Measurements from ENCODE around the gene SOX5. TPM values are rescaled to one million over a fixed set of nuclear protein-coding genes. Genes with fewer than 3 reads are reported as not detected.

The SOX5 gene
- total and polyA plus RNA-seq, 3 donors from 2014 or later: 26.0 to 93.3 (median 29.2) TPM

GRCh38 chr12:23889069-23889440 is 60.4 kb downstream of the SOX5 start:
- DNase-seq: no peak
- H3K9me3 ChIP-seq: no peaks in the 10 kb centered on the region
- intact Hi-C loops (cut with DNase I; ENCODE audit: low total_unique reads): no loop called here
- TF ChIP-seq POLR2A (IDR thresholded peaks at IDR 0.05): no peak
- no peak for TF ChIP-seq CTCF (IDR thresholded peaks at IDR 0.05)
- H3K36me3 ChIP-seq (ENCODE audit: low read depth, missing control alignments): no peaks in the 10 kb centered on the region
- no peaks in the 10 kb centered on the region for H3K4me1 ChIP-seq
- no peak overlapping the region for H3K4me3 ChIP-seq
- WGBS, 2 donors: 80 to 83% methylated on average over 4 of the region's 4 CpGs
- no peaks in the 10 kb centered on the region for H3K27me3 ChIP-seq
- no peak overlapping the region for H3K27ac ChIP-seq

GRCh38 chr12:23888396-23889068 is 60.9 kb downstream of the SOX5 start:
- no peak for DNase-seq
- Histone ChIP-seq H3K27me3 (no peaks in the 10 kb centered on the region), H3K27ac (no peak overlapping the region), H3K4me3 (no peak overlapping the region), H3K9me3 (no peaks in the 10 kb centered on the region), H3K4me1 (no peaks in the 10 kb centered on the region), H3K36me3 (ENCODE audit: low read depth, missing control alignments) (no peaks in the 10 kb centered on the region)
- intact Hi-C loops (cut with DNase I; ENCODE audit: low total_unique reads): no loop called here
- TF ChIP-seq POLR2A (IDR thresholded peaks at IDR 0.05): no peak
- TF ChIP-seq CTCF (IDR thresholded peaks at IDR 0.05): no peak
- 64 to 71% methylated on average over 5 of the region's 5 CpGs for WGBS, 2 donors

- no peaks in the 10 kb centered on the region for H3K9me3 ChIP-seq
- H3K27me3 ChIP-seq: no peaks in the 10 kb centered on the region
- DNase-seq: no peak
- intact Hi-C loops (cut with DNase I; ENCODE audit: low total_unique reads): no loop called here
- WGBS, 2 donors: 45 to 60% methylated on average over 3 of the region's 3 CpGs
- H3K27ac ChIP-seq: no peak overlapping the region
- H3K36me3 ChIP-seq (ENCODE audit: low read depth, missing control alignments): no peaks in the 10 kb centered on the region
- H3K4me1 ChIP-seq: no peaks in the 10 kb centered on the region
- H3K4me3 ChIP-seq: no peak overlapping the region
- no peak for TF ChIP-seq CTCF (IDR thresholded peaks at IDR 0.05)
- TF ChIP-seq POLR2A (IDR thresholded peaks at IDR 0.05): no peak
Observed at GRCh38 chr12:23887055-23887835, 62.2 kb downstream of the SOX5 start.

GRCh38 chr12:23885394-23885793 is 64.1 kb downstream of the SOX5 start:
- H3K36me3 ChIP-seq (ENCODE audit: low read depth, missing control alignments): no peaks in the 10 kb centered on the region
- H3K9me3 ChIP-seq: no peaks in the 10 kb centered on the region
- H3K4me3 ChIP-seq: no peak overlapping the region
- no peaks in the 10 kb centered on the region for H3K27me3 ChIP-seq
- no peaks in the 10 kb centered on the region for H3K4me1 ChIP-seq
- DNase-seq: no peak
- intact Hi-C loops (cut with DNase I; ENCODE audit: low total_unique reads): no loop called here
- 73 to 79% methylated on average over 2 of the region's 2 CpGs for WGBS, 2 donors
- no peak overlapping the region for H3K27ac ChIP-seq
- TF ChIP-seq CTCF (IDR thresholded peaks at IDR 0.05): no peak
- no peak for TF ChIP-seq POLR2A (IDR thresholded peaks at IDR 0.05)
